Measurements from ENCODE around the gene ABL1.

DNA sequence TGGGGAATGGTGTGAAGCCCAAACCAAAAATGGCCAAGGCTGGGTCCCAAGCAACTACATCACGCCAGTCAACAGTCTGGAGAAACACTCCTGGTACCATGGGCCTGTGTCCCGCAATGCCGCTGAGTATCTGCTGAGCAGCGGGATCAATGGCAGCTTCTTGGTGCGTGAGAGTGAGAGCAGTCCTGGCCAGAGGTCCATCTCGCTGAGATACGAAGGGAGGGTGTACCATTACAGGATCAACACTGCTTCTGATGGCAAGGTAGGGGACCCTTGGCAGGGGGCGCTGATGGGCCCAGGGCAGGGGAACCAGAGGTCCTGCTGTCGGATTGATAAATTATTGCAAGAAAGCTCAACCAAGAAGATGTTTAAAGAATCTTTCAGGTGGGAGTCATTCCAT, 19.8 kb downstream of the ABL1 start:
- TF ChIP-seq GATA2 (IDR thresholded peaks at IDR 0.05; ENCODE audit: low read depth, low read length) (no peak), GATA3 (IDR thresholded peaks at IDR 0.05; ENCODE audit: low read depth, low read length) (no peak)
